Central memory CD8-positive, alpha-beta T cell (primary cell): ENCODE data around the gene MAPK11.
A peak's percentile ranks its signal among the peaks of the same experiment; 100 is the strongest.

Experiments used
- ATAC-seq: fragments of 150-1000 bp; cut with Tn5 transposase; replicated peaks from 2 replicates; pipeline ENCODE4 v1.10.0; 2022; ENCODE audit warnings: mild to moderate bottlenecking, moderate FRiP score, moderate number of reproducible peaks; ENCODE audit not compliant: poor library complexity, severe bottlenecking; ENCODE audit errors: extremely low read depth
- DNase-seq, 2 donors: peaks; one replicate each; pipeline ENCODE4 v3.0.0; 2021; ENCODE audit warnings: low spot score in 2 of 2
- H3K27ac Mint-ChIP-seq: one replicate; pipeline ENCODE4 v1.8.0; 2022; ENCODE audit warnings: low read depth, mild to moderate bottlenecking, moderate library complexity, mixed read lengths
- H3K27me3 Mint-ChIP-seq: one replicate; pipeline ENCODE4 v1.8.0; 2022; ENCODE audit warnings: mixed read lengths
- H3K36me3 Mint-ChIP-seq: one replicate; pipeline ENCODE4 v1.8.0; 2022; ENCODE audit warnings: mild to moderate bottlenecking, moderate library complexity, mixed read lengths; ENCODE audit not compliant: insufficient read depth
- H3K4me1 Mint-ChIP-seq: one replicate; pipeline ENCODE4 v1.8.0; 2022; ENCODE audit warnings: mixed read lengths
- H3K4me3 Mint-ChIP-seq: one replicate; pipeline ENCODE4 v1.8.0; 2022; ENCODE audit warnings: mild to moderate bottlenecking, moderate library complexity, mixed read lengths
- H3K9me3 Mint-ChIP-seq: one replicate; pipeline ENCODE4 v1.8.0; 2022; ENCODE audit warnings: mixed read lengths

Gene MAPK11

GRCh38 chr22:50305393-50305922 is 35.3 kb upstream of the MAPK11 start:
- Mint-ChIP-seq H3K9me3 (no peaks in the 10 kb centered on the region), H3K27me3 (peaks cover 23% of the 10 kb centered on the region), H3K36me3 (no peaks in the 10 kb centered on the region), H3K4me3 (peak overlapping the region; percentile 23), H3K4me1 (peaks cover 5% of the 10 kb centered on the region), H3K27ac (no peak overlapping the region)
- no peak for DNase-seq
- no peak for ATAC-seq

- H3K27ac Mint-ChIP-seq, result no peak overlapping the region
- H3K4me3 Mint-ChIP-seq, result peak overlapping the region; percentile 23
- no peak for ATAC-seq
- no peaks in the 10 kb centered on the region for H3K36me3 Mint-ChIP-seq
- no peak for DNase-seq
- no peaks in the 10 kb centered on the region for H3K9me3 Mint-ChIP-seq
- H3K4me1 Mint-ChIP-seq, result peaks cover 5% of the 10 kb centered on the region
- peaks cover 23% of the 10 kb centered on the region for H3K27me3 Mint-ChIP-seq
These were observed 34.6 kb upstream of the MAPK11 start for GRCh38 chr22:50304528-50305392.

GRCh38 chr22:50303848-50304527 is 33.8 kb upstream of the MAPK11 start:
- DNase-seq, result no peak
- H3K4me3 Mint-ChIP-seq, result no peak overlapping the region
- peaks cover 5% of the 10 kb centered on the region for H3K4me1 Mint-ChIP-seq
- no peak overlapping the region for H3K27ac Mint-ChIP-seq
- no peaks in the 10 kb centered on the region for H3K36me3 Mint-ChIP-seq
- H3K9me3 Mint-ChIP-seq, result no peaks in the 10 kb centered on the region
- no peak for ATAC-seq
- peaks cover 23% of the 10 kb centered on the region for H3K27me3 Mint-ChIP-seq

GRCh38 chr22:50303515-50303847 is 33.3 kb upstream of the MAPK11 start:
- H3K4me3 Mint-ChIP-seq, result no peak overlapping the region

GRCh38 chr22:50302564-50302963 is 32.4 kb upstream of the MAPK11 start:
- H3K4me1 Mint-ChIP-seq, result peaks cover 5% of the 10 kb centered on the region
- no peaks in the 10 kb centered on the region for H3K36me3 Mint-ChIP-seq
- H3K9me3 Mint-ChIP-seq, result no peaks in the 10 kb centered on the region
- ATAC-seq (no peak), DNase-seq (no peak)
- H3K4me3 Mint-ChIP-seq, result no peak overlapping the region
- no peak overlapping the region for H3K27ac Mint-ChIP-seq
- H3K27me3 Mint-ChIP-seq, result peaks cover 23% of the 10 kb centered on the region

More at GRCh38 chr22:50303515-50303847, 33.3 kb upstream of the MAPK11 start:
- no peaks in the 10 kb centered on the region for H3K36me3 Mint-ChIP-seq
- no peak for ATAC-seq
- peaks cover 23% of the 10 kb centered on the region for H3K27me3 Mint-ChIP-seq
- peaks cover 5% of the 10 kb centered on the region for H3K4me1 Mint-ChIP-seq
- DNase-seq, result no peak
- no peaks in the 10 kb centered on the region for H3K9me3 Mint-ChIP-seq
- H3K27ac Mint-ChIP-seq, result no peak overlapping the region

GRCh38 chr22:50302041-50302541 is 31.9 kb upstream of the MAPK11 start:
- no peaks in the 10 kb centered on the region for H3K36me3 Mint-ChIP-seq
- ATAC-seq (no peak), DNase-seq (no peak)
- H3K27ac Mint-ChIP-seq, result no peak overlapping the region
- peaks cover 5% of the 10 kb centered on the region for H3K4me1 Mint-ChIP-seq
- H3K27me3 Mint-ChIP-seq, result peaks cover 23% of the 10 kb centered on the region
- no peak overlapping the region for H3K4me3 Mint-ChIP-seq
- H3K9me3 Mint-ChIP-seq, result no peaks in the 10 kb centered on the region

GRCh38 chr22:50301581-50301991 is 31.4 kb upstream of the MAPK11 start:
- Mint-ChIP-seq H3K4me1 (peaks cover 5% of the 10 kb centered on the region), H3K36me3 (no peaks in the 10 kb centered on the region), H3K9me3 (no peaks in the 10 kb centered on the region), H3K27ac (no peak overlapping the region), H3K4me3 (no peak overlapping the region), H3K27me3 (peaks cover 23% of the 10 kb centered on the region)
- DNase-seq (no peak), ATAC-seq (no peak)

GRCh38 chr22:50300620-50301257 is 30.6 kb upstream of the MAPK11 start:
- Mint-ChIP-seq H3K9me3 (no peaks in the 10 kb centered on the region), H3K4me3 (no peak overlapping the region), H3K36me3 (no peaks in the 10 kb centered on the region), H3K27me3 (peaks cover 16% of the 10 kb centered on the region), H3K27ac (no peak overlapping the region), H3K4me1 (no peaks in the 10 kb centered on the region)
- DNase-seq, result no peak
- no peak for ATAC-seq

- no peaks in the 10 kb centered on the region for H3K36me3 Mint-ChIP-seq
- ATAC-seq (no peak), DNase-seq (no peak)
- no peak overlapping the region for H3K4me3 Mint-ChIP-seq
- no peaks in the 10 kb centered on the region for H3K4me1 Mint-ChIP-seq
- no peak overlapping the region for H3K27ac Mint-ChIP-seq
- peaks cover 8% of the 10 kb centered on the region for H3K27me3 Mint-ChIP-seq
- no peaks in the 10 kb centered on the region for H3K9me3 Mint-ChIP-seq
These were observed 29.8 kb upstream of the MAPK11 start for GRCh38 chr22:50299785-50300619.

GRCh38 chr22:50298937-50299784 is 29.0 kb upstream of the MAPK11 start:
- Mint-ChIP-seq H3K27ac (no peak overlapping the region), H3K4me1 (no peaks in the 10 kb centered on the region)

GRCh38 chr22:50298266-50298637 is 28.1 kb upstream of the MAPK11 start:
- Mint-ChIP-seq H3K4me1 (no peaks in the 10 kb centered on the region), H3K4me3 (no peak overlapping the region), H3K27me3 (peaks cover 6% of the 10 kb centered on the region), H3K36me3 (no peaks in the 10 kb centered on the region), H3K9me3 (no peaks in the 10 kb centered on the region), H3K27ac (no peak overlapping the region)
- ATAC-seq, result no peak
- DNase-seq, result no peak

More at GRCh38 chr22:50298937-50299784, 29.0 kb upstream of the MAPK11 start:
- ATAC-seq (no peak), DNase-seq (no peak)
- H3K36me3 Mint-ChIP-seq, result no peaks in the 10 kb centered on the region
- peaks cover 7% of the 10 kb centered on the region for H3K27me3 Mint-ChIP-seq
- no peaks in the 10 kb centered on the region for H3K9me3 Mint-ChIP-seq
- H3K4me3 Mint-ChIP-seq, result no peak overlapping the region
